Measurements from ENCODE around the gene CFP.

DNA sequence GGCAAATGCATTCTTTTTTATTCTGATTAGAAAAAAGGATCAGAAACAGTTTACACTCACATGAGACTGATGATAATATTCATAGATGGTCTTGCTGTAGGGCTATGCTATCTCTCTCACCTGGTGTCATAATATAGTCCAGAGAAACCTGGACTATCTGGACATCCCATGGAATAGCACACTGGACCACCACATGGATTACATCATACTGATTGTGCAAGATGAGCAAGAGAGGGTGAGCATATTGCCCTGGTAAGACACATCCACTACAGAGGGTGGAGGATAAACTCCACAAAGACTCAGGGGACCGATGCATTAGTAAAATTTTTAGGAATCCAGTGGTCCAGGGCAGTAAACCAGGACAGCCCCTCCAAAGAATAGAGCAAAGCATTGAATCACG lies 18.2 kb downstream of the CFP start:
- TF ChIP-seq, protein P1, sequence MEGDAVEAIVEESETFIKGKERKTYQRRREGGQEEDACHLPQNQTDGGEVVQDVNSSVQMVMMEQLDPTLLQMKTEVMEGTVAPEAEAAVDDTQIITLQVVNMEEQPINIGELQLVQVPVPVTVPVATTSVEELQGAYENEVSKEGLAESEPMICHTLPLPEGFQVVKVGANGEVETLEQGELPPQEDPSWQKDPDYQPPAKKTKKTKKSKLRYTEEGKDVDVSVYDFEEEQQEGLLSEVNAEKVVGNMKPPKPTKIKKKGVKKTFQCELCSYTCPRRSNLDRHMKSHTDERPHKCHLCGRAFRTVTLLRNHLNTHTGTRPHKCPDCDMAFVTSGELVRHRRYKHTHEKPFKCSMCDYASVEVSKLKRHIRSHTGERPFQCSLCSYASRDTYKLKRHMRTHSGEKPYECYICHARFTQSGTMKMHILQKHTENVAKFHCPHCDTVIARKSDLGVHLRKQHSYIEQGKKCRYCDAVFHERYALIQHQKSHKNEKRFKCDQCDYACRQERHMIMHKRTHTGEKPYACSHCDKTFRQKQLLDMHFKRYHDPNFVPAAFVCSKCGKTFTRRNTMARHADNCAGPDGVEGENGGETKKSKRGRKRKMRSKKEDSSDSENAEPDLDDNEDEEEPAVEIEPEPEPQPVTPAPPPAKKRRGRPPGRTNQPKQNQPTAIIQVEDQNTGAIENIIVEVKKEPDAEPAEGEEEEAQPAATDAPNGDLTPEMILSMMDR (IDR thresholded peaks at IDR 0.05): no peak
- TF ChIP-seq POLR2AphosphoS5 (IDR thresholded peaks at IDR 0.05) (no peak), POLR2A (IDR thresholded peaks at IDR 0.05) (no peak), EP300 (IDR thresholded peaks at IDR 0.05; ENCODE audit: low read depth) (no peak)
